ENCODE results near the gene TYMS. TPM values are rescaled to one million over a fixed set of nuclear protein-coding genes. Genes with fewer than 3 reads are reported as not detected.

TYMS gene
- total RNA-seq, 1 donor from 2014 or later = 67.4 TPM

DNA sequence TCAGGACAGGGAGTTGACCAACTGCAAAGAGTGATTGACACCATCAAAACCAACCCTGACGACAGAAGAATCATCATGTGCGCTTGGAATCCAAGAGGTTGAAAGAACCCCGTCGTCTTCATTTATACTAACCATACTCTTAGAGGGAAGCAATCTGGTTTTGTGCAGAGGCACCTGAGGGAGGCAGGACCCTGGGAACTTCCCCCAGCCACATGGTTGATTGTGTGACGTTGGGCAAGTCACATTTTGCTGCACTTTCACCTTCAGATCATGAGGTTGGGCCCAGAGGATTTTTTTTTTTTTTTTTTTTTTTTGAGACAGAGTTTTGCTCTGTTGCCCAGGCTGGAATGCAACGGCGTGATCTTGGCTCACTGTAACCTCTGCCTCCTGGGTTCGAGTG lies 11.6 kb downstream of the TYMS start:
- Mint-ChIP-seq H3K27me3 (no peaks in the 10 kb centered on the region), H3K9me3 (ENCODE audit: low read depth) (peaks cover 3% of the 10 kb centered on the region), H3K27ac (no peak overlapping the region), H3K36me3 (ENCODE audit: insufficient read depth) (peaks cover 32% of the 10 kb centered on the region), H3K4me1 (ENCODE audit: low read depth) (no peaks in the 10 kb centered on the region), H3K4me3 (ENCODE audit: low read depth) (no peak overlapping the region)
- TF ChIP-seq CTCF (IDR thresholded peaks at IDR 0.05; ENCODE audit: unreplicated experiment) = no peak
- no peak for DNase-seq (ENCODE audit: low spot score, unreplicated experiment)

DNA sequence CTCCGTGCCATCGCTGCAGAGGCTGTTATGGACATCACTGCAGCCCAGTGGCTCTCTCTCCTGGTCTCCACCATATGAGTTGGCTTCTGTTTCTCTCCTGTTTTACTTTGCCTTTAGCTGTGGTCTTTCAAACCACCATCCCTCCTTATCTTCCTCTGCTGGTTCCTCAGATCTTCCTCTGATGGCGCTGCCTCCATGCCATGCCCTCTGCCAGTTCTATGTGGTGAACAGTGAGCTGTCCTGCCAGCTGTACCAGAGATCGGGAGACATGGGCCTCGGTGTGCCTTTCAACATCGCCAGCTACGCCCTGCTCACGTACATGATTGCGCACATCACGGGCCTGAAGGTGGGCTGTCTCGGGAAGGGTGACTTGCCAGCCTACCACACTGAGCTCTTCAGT lies 13.1 kb downstream of the TYMS start:
- Mint-ChIP-seq H3K27ac (no peak overlapping the region), H3K36me3 (ENCODE audit: insufficient read depth) (peaks cover 32% of the 10 kb centered on the region)

GRCh38 chr18:671405-671804 lies 14.0 kb downstream of the TYMS start:
- TF ChIP-seq CTCF (IDR thresholded peaks at IDR 0.05; ENCODE audit: unreplicated experiment) = no peak
- no peak for DNase-seq (ENCODE audit: low spot score, unreplicated experiment)
- H3K4me1 Mint-ChIP-seq (ENCODE audit: low read depth) = no peaks in the 10 kb centered on the region
- no peaks in the 10 kb centered on the region for H3K27me3 Mint-ChIP-seq
- peaks cover 30% of the 10 kb centered on the region for H3K36me3 Mint-ChIP-seq (ENCODE audit: insufficient read depth)
- no peak overlapping the region for H3K27ac Mint-ChIP-seq
- H3K9me3 Mint-ChIP-seq (ENCODE audit: low read depth) = peaks cover 3% of the 10 kb centered on the region
- no peak overlapping the region for H3K4me3 Mint-ChIP-seq (ENCODE audit: low read depth)

More for the DNA sequence above, 13.1 kb downstream of the TYMS start:
- no peaks in the 10 kb centered on the region for H3K27me3 Mint-ChIP-seq
- no peak overlapping the region for H3K4me3 Mint-ChIP-seq (ENCODE audit: low read depth)
- peaks cover 3% of the 10 kb centered on the region for H3K9me3 Mint-ChIP-seq (ENCODE audit: low read depth)
- no peak for DNase-seq (ENCODE audit: low spot score, unreplicated experiment)
- TF ChIP-seq CTCF (IDR thresholded peaks at IDR 0.05; ENCODE audit: unreplicated experiment) = no peak
- no peaks in the 10 kb centered on the region for H3K4me1 Mint-ChIP-seq (ENCODE audit: low read depth)

GRCh38 chr18:673317-673716 lies 15.9 kb downstream of the TYMS start:
- Mint-ChIP-seq H3K4me1 (ENCODE audit: low read depth) (no peaks in the 10 kb centered on the region), H3K4me3 (ENCODE audit: low read depth) (no peak overlapping the region), H3K9me3 (ENCODE audit: low read depth) (no peaks in the 10 kb centered on the region), H3K36me3 (ENCODE audit: insufficient read depth) (peaks cover 24% of the 10 kb centered on the region), H3K27ac (no peak overlapping the region), H3K27me3 (no peaks in the 10 kb centered on the region)
- TF ChIP-seq CTCF (IDR thresholded peaks at IDR 0.05; ENCODE audit: unreplicated experiment) = no peak
- DNase-seq (ENCODE audit: low spot score, unreplicated experiment) = no peak

DNA sequence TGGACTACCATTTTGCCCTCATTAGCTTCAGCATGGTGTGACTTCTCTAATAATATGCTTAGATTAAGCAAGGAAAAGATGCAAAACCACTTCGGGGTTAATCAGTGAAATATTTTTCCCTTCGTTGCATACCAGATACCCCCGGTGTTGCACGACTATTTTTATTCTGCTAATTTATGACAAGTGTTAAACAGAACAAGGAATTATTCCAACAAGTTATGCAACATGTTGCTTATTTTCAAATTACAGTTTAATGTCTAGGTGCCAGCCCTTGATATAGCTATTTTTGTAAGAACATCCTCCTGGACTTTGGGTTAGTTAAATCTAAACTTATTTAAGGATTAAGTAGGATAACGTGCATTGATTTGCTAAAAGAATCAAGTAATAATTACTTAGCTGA lies 16.3 kb downstream of the TYMS start:
- no peaks in the 10 kb centered on the region for H3K27me3 Mint-ChIP-seq
- H3K4me3 Mint-ChIP-seq (ENCODE audit: low read depth) = no peak overlapping the region
- H3K27ac Mint-ChIP-seq = no peak overlapping the region
- no peaks in the 10 kb centered on the region for H3K9me3 Mint-ChIP-seq (ENCODE audit: low read depth)
- no peak for TF ChIP-seq CTCF (IDR thresholded peaks at IDR 0.05; ENCODE audit: unreplicated experiment)
- H3K4me1 Mint-ChIP-seq (ENCODE audit: low read depth) = no peaks in the 10 kb centered on the region
- H3K36me3 Mint-ChIP-seq (ENCODE audit: insufficient read depth) = peaks cover 19% of the 10 kb centered on the region
- DNase-seq (ENCODE audit: low spot score, unreplicated experiment) = no peak

Measured in progenitor cell of endocrine pancreas (in vitro differentiated cells).